Breast epithelium (tissue), 4 donors: Measurements from ENCODE around the gene BCORL1. TPM values are rescaled to one million over a fixed set of nuclear protein-coding genes. Genes with fewer than 3 reads are reported as not detected.

Experiments used
- DNase-seq, 2 donors: peaks; one replicate each; pipeline ENCODE4 v3.0.0-alpha.2; 2019; ENCODE audit warnings: low spot score in 2 of 2
- H3K27ac ChIP-seq, 2 donors: fragments of 200-600 bp; sonication (generic) in 1 of 2; one replicate each; pipeline ENCODE4 v1.5.1; 2016 to 2019; ENCODE audit warnings: mild to moderate bottlenecking in 1 of 2
- H3K27me3 ChIP-seq, 2 donors: fragments of 200-600 bp; sonication (generic) in 1 of 2; one replicate each; pipeline versions ENCODE4 v1.5.1 to v1.6.0; 2017 to 2019; ENCODE audit warnings: control low read depth in 1 of 2, mild to moderate bottlenecking in 1 of 2
- H3K36me3 ChIP-seq: fragments of 200-600 bp; one replicate; pipeline ENCODE4 v1.5.1; 2019
- H3K4me1 ChIP-seq, 2 donors: fragments of 200-600 bp; sonication (generic); one replicate each; pipeline ENCODE4 v1.5.1; 2016 to 2019; ENCODE audit warnings: control low read depth in 1 of 2
- H3K4me3 ChIP-seq, 3 donors: fragments of 200-600 bp; sonication (generic); 1 replicate in 2 of 3; 2 replicates in 1 of 3; pipeline ENCODE4 v1.5.1; 2016 to 2019; ENCODE audit warnings: mild to moderate bottlenecking in 3 of 3, moderate library complexity in 2 of 3
- H3K9me3 ChIP-seq, 2 donors: fragments of 200-600 bp; sonication (generic) in 1 of 2; one replicate each; pipeline ENCODE4 v1.5.1; 2016 to 2019; ENCODE audit warnings: control low read depth in 1 of 2
- POLR2A ChIP-seq: fragments of 450-650 bp; IDR thresholded peaks from one replicate; pipeline ENCODE4 v1.6.1; 2016; ENCODE audit warnings: antibody characterized with exemption, mild to moderate bottlenecking, moderate library complexity
- POLR2AphosphoS5 ChIP-seq, 3 donors: sonication (generic); formaldehyde crosslinking; IDR thresholded peaks; one replicate each; pipeline ENCODE4 v1.6.1; 2017; ENCODE audit warnings: antibody characterized with exemption in 3 of 3
- intact Hi-C: fragments of 100-400 bp; cut with DNase I; formaldehyde crosslinking; loops from one replicate; pipeline ENCODE4 v1.15.1; 2023; ENCODE audit warnings: low total_unique reads
- total RNA-seq, 3 donors: library from RNA; depleted of rRNA; stranded (reverse); fragments of >200 nt; gene quantifications; one replicate each; pipeline ENCODE4 v1.1.0, GENCODE V29; 2016
- TF ChIP-seq, protein P1 (sequence below), 3 donors: fragments of 450-650 bp; IDR thresholded peaks; one replicate each; pipeline ENCODE4 v1.5.1; 2016 to 2017; ENCODE audit warnings: antibody characterized with exemption in 3 of 3, mild to moderate bottlenecking in 3 of 3, moderate library complexity in 3 of 3

Gene BCORL1
- total RNA-seq, 3 donors from 2014 or later = 4.5 to 5.0 (median 4.9) TPM

DNA sequence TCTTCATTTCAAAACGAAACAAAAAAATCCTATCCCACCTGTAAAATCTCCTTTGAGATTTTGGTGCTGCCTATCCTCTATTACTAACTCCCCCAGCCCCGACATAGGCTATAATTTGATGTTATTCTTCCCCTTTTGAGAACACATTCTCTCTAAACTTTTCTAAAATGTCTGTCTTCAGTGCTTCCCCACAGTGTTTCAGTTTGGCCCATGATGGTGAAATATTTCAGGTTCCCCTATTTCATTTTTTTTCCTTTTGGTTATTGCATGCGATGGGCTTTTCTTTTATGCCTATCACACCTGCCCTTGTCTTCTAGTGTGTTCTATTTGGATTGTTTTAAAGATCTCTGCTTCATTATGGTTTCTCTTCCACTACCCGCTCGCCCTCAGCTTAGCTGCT, 14.7 kb downstream of the BCORL1 start:
- DNase-seq = no peak
- no peaks in the 10 kb centered on the region for H3K36me3 ChIP-seq
- intact Hi-C loops = no loop called here

DNA sequence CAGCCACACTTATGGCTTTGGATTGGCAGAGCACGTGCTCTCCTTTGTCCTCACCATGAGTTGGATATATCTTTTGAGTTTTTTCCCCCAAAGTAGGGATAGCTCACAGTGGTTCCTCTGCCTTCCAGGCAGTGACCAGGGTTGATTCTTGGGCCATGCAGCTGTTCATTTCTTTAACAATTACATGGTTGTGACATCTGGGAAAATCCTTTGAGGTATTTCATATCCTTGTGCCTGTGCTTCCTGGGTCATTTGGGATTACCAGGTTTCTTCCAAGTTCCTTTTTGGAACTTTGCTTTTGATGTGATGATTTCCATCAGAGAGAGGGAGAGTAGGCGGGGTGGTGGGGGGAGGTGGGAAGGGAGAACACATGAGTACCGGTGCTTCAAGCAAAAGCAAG, 15.6 kb downstream of the BCORL1 start:
- intact Hi-C loops = no loop called here
- Histone ChIP-seq H3K27me3 (peaks cover 0 to 4% of the 10 kb centered on the region in 2 donors), H3K9me3 (no peaks in the 10 kb centered on the region), H3K36me3 (no peaks in the 10 kb centered on the region), H3K4me1 (no peaks in the 10 kb centered on the region), H3K27ac (no peak overlapping the region), H3K4me3 (no peak overlapping the region)
- DNase-seq = no peak
- TF ChIP-seq, protein P1, sequence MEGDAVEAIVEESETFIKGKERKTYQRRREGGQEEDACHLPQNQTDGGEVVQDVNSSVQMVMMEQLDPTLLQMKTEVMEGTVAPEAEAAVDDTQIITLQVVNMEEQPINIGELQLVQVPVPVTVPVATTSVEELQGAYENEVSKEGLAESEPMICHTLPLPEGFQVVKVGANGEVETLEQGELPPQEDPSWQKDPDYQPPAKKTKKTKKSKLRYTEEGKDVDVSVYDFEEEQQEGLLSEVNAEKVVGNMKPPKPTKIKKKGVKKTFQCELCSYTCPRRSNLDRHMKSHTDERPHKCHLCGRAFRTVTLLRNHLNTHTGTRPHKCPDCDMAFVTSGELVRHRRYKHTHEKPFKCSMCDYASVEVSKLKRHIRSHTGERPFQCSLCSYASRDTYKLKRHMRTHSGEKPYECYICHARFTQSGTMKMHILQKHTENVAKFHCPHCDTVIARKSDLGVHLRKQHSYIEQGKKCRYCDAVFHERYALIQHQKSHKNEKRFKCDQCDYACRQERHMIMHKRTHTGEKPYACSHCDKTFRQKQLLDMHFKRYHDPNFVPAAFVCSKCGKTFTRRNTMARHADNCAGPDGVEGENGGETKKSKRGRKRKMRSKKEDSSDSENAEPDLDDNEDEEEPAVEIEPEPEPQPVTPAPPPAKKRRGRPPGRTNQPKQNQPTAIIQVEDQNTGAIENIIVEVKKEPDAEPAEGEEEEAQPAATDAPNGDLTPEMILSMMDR (IDR thresholded peaks at IDR 0.05) = no peak

More for the DNA sequence above, 14.7 kb downstream of the BCORL1 start:
- no peak for TF ChIP-seq POLR2A
- TF ChIP-seq POLR2AphosphoS5 (IDR thresholded peaks at IDR 0.05) = no peak
- TF ChIP-seq, protein P1 (IDR thresholded peaks at IDR 0.05) = no peak
- Histone ChIP-seq H3K27me3 (peaks cover 0 to 4% of the 10 kb centered on the region in 2 donors), H3K9me3 (no peaks in the 10 kb centered on the region), H3K4me3 (no peak overlapping the region), H3K4me1 (no peaks in the 10 kb centered on the region), H3K27ac (no peak overlapping the region)

DNA sequence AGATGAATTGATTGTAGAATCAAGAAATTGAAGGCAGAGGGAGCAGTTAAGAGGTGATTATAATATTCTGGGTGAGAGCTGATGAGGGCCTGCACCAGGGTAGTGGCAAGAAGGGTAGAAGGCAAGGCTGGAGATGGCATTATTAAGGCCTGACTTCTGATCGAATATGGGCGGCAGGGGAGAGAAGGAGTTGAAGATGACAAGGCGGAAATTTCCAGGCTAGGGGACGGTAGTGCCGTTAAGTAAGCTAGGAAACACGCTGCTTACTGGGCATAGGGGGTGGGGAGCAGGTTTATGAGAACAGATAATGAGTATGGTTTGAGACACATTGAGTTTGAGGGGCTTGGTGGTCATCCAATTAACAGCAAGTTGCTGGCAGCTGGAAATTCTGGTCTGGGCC, 19.5 kb downstream of the BCORL1 start:
- DNase-seq = no peak
- Histone ChIP-seq H3K4me3 (no peak overlapping the region), H3K27me3 (no peaks in the 10 kb centered on the region), H3K4me1 (no peaks in the 10 kb centered on the region), H3K36me3 (no peaks in the 10 kb centered on the region), H3K9me3 (no peaks in the 10 kb centered on the region), H3K27ac (no peak overlapping the region)
- intact Hi-C loops = no loop called here
- TF ChIP-seq POLR2AphosphoS5 (IDR thresholded peaks at IDR 0.05) (no peak), POLR2A (no peak)
- TF ChIP-seq, protein P1 (IDR thresholded peaks at IDR 0.05) = no peak

- no peak for DNase-seq
- TF ChIP-seq, protein P1 (IDR thresholded peaks at IDR 0.05) = no peak
- TF ChIP-seq POLR2AphosphoS5 (IDR thresholded peaks at IDR 0.05) (no peak), POLR2A (no peak)
- Histone ChIP-seq H3K4me3 (no peak overlapping the region), H3K27ac (no peak overlapping the region), H3K27me3 (no peaks in the 10 kb centered on the region), H3K9me3 (no peaks in the 10 kb centered on the region), H3K36me3 (no peaks in the 10 kb centered on the region), H3K4me1 (no peaks in the 10 kb centered on the region)
- intact Hi-C loops = no loop called here
Observed at GRCh38 chrX:130002541-130002940, 20.1 kb downstream of the BCORL1 start.

DNA sequence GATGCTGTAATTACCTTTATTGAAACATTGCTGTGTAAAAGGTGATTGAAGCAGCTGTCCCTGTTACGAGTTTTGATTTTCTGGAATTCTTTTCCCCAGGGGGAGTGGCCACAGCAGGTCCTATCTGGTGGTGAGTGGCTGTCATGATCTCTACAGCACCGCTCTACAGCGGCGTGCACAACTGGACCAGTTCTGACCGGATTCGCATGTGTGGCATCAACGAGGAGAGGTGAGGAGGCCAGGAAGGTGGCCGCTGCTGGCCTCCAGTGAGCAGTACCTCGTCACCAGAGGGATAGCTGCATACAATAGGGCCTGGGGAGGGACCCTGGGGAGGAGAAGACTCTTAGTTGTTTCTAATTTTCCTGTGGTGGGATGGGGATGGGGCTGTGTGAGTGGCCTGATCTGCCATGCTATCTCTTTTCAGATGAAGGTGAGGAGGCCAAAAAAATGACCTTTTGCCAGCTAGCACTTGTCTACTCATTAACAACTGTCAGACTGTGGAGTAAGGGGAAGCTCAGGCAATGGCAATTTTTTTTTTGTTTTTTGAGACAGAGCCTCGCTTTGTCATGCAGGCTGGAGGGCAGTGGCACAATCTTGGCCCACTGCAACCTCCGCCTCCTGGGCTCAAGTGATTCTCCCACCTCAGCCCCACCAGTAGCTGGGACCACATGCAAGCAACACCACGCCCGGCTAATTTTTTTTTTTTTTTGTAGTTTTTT, 22.8 kb downstream of the BCORL1 start:
- Histone ChIP-seq H3K27me3 (no peaks in the 10 kb centered on the region), H3K4me3 (no peak overlapping the region), H3K4me1 (no peaks in the 10 kb centered on the region), H3K9me3 (no peaks in the 10 kb centered on the region), H3K36me3 (no peaks in the 10 kb centered on the region), H3K27ac (no peak overlapping the region)
- no peak for DNase-seq
- intact Hi-C loops = no loop called here
- TF ChIP-seq, protein P1 (IDR thresholded peaks at IDR 0.05) = no peak
- TF ChIP-seq POLR2A (no peak), POLR2AphosphoS5 (IDR thresholded peaks at IDR 0.05) (no peak)
